Neural cell (in vitro differentiated cells): Measurements from ENCODE around the gene BICRA. TPM values are rescaled to one million over a fixed set of nuclear protein-coding genes. Genes with fewer than 3 reads are reported as not detected.

ENCODE experiments used
- H2AFZ ChIP-seq: fragments of 200-600, 300-800 bp; sonication (generic), shearing (Covaris generic); 2 replicates; pipeline ENCODE4 v1.6.0; 2014; ENCODE audit warnings: low read depth, mild to moderate bottlenecking, antibody characterized with exemption, low read length, moderate library complexity
- H3F3A ChIP-seq: fragments of 200-600 bp; shearing (Covaris generic); 2 replicates; pipeline ENCODE4 v1.6.1; 2016; ENCODE audit warnings: mild to moderate bottlenecking, moderate library complexity, mixed read lengths, antibody characterized with exemption, low read length; ENCODE audit not compliant: insufficient read depth, poor library complexity, severe bottlenecking
- H3K27ac ChIP-seq: fragments of 200-600, 300-800 bp; sonication (generic), shearing (Covaris generic); 2 replicates; pipeline ENCODE4 v1.5.1; 2014; ENCODE audit warnings: mild to moderate bottlenecking, low read length, moderate library complexity
- H3K27me3 ChIP-seq: fragments of 300-800, 200-600 bp; sonication (generic), shearing (Covaris generic); 2 replicates; pipeline ENCODE4 v1.6.0; 2014; ENCODE audit warnings: mild to moderate bottlenecking, low read depth, low read length, moderate library complexity; ENCODE audit not compliant: insufficient read depth
- H3K36me3 ChIP-seq: fragments of 300-800, 200-600 bp; sonication (generic), shearing (Covaris generic); 2 replicates; pipeline ENCODE4 v1.5.1; 2014; ENCODE audit warnings: mild to moderate bottlenecking, antibody characterized with exemption, low read length, moderate library complexity; ENCODE audit not compliant: insufficient read depth
- H3K4me2 ChIP-seq: fragments of 300-800, 200-600 bp; sonication (generic), shearing (Covaris generic); 2 replicates; pipeline ENCODE4 v1.6.0; 2014; ENCODE audit warnings: mild to moderate bottlenecking, low read length
- H3K4me3 ChIP-seq: fragments of 300-800, 200-600 bp; sonication (generic), shearing (Covaris generic); 2 replicates; pipeline ENCODE4 v1.5.1; 2014; ENCODE audit warnings: mild to moderate bottlenecking, low read length, moderate library complexity
- H3K79me2 ChIP-seq: fragments of 200-600 bp; shearing (Covaris generic); replicated peaks from 2 replicates; pipeline ENCODE4 v1.6.0; 2014; ENCODE audit warnings: mild to moderate bottlenecking, low read length, moderate library complexity; ENCODE audit not compliant: insufficient read depth
- H3K9ac ChIP-seq: fragments of 300-800, 200-600 bp; sonication (generic), shearing (Covaris generic); 2 replicates; pipeline ENCODE4 v1.6.1; 2016; ENCODE audit warnings: mild to moderate bottlenecking, low read length, mixed read lengths
- H3K9me2 ChIP-seq: fragments of 200-600 bp; shearing (Covaris generic); 2 replicates; pipeline ENCODE4 v1.6.1; 2016; ENCODE audit warnings: mild to moderate bottlenecking, low read length, mixed read lengths; ENCODE audit not compliant: insufficient read depth
- H3K9me3 ChIP-seq: fragments of 200-600, 300-800 bp; sonication (generic), shearing (Covaris generic); 2 replicates; pipeline ENCODE4 v1.6.1; 2016; ENCODE audit warnings: mild to moderate bottlenecking, mixed run types, low read length, moderate library complexity, mixed read lengths
- H4K20me1 ChIP-seq: fragments of 200-600 bp; shearing (Covaris generic); 2 replicates; pipeline ENCODE4 v1.6.1; 2016; ENCODE audit warnings: mild to moderate bottlenecking, mixed run types; ENCODE audit not compliant: insufficient read depth
- CTCF ChIP-seq: fragments of 450-650 bp; IDR thresholded peaks from 2 replicates; pipeline ENCODE4 v1.5.1; 2014; ENCODE audit warnings: antibody characterized with exemption, mild to moderate bottlenecking, moderate library complexity; ENCODE audit not compliant: poor library complexity, severe bottlenecking
- EP300 ChIP-seq: fragments of 450-650 bp; conservative IDR thresholded peaks from 2 replicates; pipeline ENCODE4 v1.6.1; 2014; ENCODE audit warnings: antibody characterized with exemption, mild to moderate bottlenecking, moderate library complexity; ENCODE audit not compliant: poor library complexity, severe bottlenecking
- EZH2 ChIP-seq: fragments of 200-600, 300-800 bp; shearing (Covaris generic), sonication (generic); IDR thresholded peaks from 2 replicates; pipeline ENCODE4 v1.6.1; 2014; ENCODE audit warnings: antibody characterized with exemption, low read length, borderline replicate concordance, mild to moderate bottlenecking; ENCODE audit not compliant: insufficient read depth, poor library complexity, severe bottlenecking
- MXI1 ChIP-seq: fragments of 450-650 bp; conservative IDR thresholded peaks from 2 replicates; pipeline ENCODE4 v1.6.1; 2014; ENCODE audit warnings: antibody characterized with exemption, mild to moderate bottlenecking; ENCODE audit not compliant: poor library complexity, severe bottlenecking
- POLR2AphosphoS5 ChIP-seq: IDR thresholded peaks from 2 replicates; pipeline ENCODE4 v1.6.1; 2012
- RAD21 ChIP-seq: fragments of 450-650 bp; conservative IDR thresholded peaks from 2 replicates; pipeline ENCODE4 v1.6.1; 2014; ENCODE audit warnings: antibody characterized with exemption, mild to moderate bottlenecking, moderate library complexity
- SMC3 ChIP-seq: fragments of 450-650 bp; conservative IDR thresholded peaks from 2 replicates; pipeline ENCODE4 v1.6.1; 2014; ENCODE audit warnings: antibody characterized with exemption, mild to moderate bottlenecking, moderate library complexity; ENCODE audit not compliant: poor library complexity
- TAF1 ChIP-seq: IDR thresholded peaks from 2 replicates; pipeline ENCODE4 v1.6.1; 2012; ENCODE audit warnings: low read depth
- polyA plus RNA-seq: library from polyadenylated mRNA; depleted of rRNA; stranded (reverse); fragments of >200 nt; gene quantifications from 2 replicates; pipeline ENCODE4 v1.2.3, GENCODE V29; 2014
- TF ChIP-seq, protein P1 (sequence below): IDR thresholded peaks from 2 replicates; pipeline ENCODE4 v1.6.1; 2012; ENCODE audit warnings: borderline replicate concordance

BICRA gene
- polyA plus RNA-seq, 1 donor from 2014 or later = 0.11 TPM

DNA sequence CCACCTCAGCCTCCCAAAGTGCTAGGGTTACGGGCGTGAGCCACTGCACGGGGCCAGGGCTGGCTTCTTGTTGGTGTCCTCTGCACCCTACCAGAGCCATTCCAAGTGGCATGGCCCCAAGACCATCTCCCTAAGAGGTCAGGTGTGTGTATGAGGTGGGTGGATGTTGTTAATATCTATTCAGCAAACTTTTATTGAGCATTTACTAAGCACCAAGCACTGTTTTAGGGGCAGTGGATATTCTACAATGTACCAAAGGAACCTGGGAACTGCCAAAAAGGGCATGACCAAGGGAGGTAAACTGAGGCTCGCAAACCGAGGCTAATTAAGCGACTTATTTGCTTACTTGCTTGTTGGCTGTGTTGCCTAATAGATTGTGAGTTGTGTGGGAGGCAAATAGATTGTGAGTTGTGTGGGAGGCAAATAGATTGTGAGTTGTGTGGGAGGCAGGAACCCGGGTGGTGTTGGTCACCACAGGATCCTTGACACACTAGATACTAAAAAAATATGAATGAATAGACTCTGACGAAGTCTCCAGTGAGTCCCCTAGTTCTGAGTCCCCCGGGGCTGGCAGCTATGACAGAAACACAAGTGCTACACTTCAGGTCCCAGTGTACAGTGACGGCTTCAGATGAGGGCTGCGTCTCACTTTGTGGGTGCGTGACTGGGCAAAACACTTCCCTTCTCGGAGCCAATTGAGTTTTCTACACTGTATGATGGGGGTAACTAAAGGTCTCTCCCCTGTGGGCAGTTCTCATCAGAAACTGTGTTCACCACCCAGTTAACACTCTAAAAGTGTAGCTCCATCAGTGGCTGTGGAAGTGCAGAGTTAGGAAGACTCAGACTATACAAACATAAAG, 5.0 kb upstream of the BICRA start:
- Histone ChIP-seq H3K79me2 (peaks cover 13% of the 10 kb centered on the region), H3K27me3 (no peaks in the 10 kb centered on the region), H3K4me3 (no peak overlapping the region), H3F3A (no peaks in the 10 kb centered on the region), H3K9me2 (no peaks in the 10 kb centered on the region), H3K27ac (no peak overlapping the region), H2AFZ (no peak overlapping the region), H4K20me1 (no peaks in the 10 kb centered on the region), H3K4me2 (no peak overlapping the region), H3K9me3 (no peaks in the 10 kb centered on the region), H3K36me3 (no peaks in the 10 kb centered on the region), H3K9ac (no peak overlapping the region)
- TF ChIP-seq EP300 = no peak
- no peak for TF ChIP-seq CTCF
- no peak for TF ChIP-seq EZH2
- no peak for TF ChIP-seq MXI1
- TF ChIP-seq SMC3 = no peak
- no peak for TF ChIP-seq RAD21
- no peak for TF ChIP-seq TAF1
- no peak for TF ChIP-seq POLR2AphosphoS5
- TF ChIP-seq, protein P1, sequence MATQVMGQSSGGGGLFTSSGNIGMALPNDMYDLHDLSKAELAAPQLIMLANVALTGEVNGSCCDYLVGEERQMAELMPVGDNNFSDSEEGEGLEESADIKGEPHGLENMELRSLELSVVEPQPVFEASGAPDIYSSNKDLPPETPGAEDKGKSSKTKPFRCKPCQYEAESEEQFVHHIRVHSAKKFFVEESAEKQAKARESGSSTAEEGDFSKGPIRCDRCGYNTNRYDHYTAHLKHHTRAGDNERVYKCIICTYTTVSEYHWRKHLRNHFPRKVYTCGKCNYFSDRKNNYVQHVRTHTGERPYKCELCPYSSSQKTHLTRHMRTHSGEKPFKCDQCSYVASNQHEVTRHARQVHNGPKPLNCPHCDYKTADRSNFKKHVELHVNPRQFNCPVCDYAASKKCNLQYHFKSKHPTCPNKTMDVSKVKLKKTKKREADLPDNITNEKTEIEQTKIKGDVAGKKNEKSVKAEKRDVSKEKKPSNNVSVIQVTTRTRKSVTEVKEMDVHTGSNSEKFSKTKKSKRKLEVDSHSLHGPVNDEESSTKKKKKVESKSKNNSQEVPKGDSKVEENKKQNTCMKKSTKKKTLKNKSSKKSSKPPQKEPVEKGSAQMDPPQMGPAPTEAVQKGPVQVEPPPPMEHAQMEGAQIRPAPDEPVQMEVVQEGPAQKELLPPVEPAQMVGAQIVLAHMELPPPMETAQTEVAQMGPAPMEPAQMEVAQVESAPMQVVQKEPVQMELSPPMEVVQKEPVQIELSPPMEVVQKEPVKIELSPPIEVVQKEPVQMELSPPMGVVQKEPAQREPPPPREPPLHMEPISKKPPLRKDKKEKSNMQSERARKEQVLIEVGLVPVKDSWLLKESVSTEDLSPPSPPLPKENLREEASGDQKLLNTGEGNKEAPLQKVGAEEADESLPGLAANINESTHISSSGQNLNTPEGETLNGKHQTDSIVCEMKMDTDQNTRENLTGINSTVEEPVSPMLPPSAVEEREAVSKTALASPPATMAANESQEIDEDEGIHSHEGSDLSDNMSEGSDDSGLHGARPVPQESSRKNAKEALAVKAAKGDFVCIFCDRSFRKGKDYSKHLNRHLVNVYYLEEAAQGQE = no peak

DNA sequence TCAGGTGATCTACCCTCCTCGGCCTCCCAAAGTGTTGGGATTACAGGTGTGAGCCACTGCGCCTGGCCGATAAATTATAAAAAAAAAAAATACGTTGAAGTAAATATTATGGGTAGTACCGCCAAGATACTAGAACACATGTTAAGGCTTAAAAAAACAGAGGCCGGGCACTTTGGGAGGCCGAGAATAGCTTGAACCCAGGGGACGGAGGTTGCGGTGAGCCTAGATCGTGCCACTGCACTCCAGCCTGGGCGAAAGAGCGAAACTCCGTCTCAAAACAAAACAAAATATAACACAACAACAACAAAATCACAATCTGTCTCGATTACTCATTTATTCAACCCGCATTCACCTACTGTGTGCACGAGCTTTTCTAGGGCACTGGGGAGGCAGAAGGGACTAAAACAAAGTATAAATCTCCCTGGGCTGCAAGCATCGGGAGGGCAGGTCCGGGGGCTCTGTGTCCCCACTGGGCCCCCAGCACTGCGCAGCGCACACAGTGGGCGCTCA, 1.3 kb upstream of the BICRA start:
- H3K9ac ChIP-seq = peak overlapping the region; percentile 98
- no peaks in the 10 kb centered on the region for H3F3A ChIP-seq
- H3K9me2 ChIP-seq = no peaks in the 10 kb centered on the region
- H3K79me2 ChIP-seq = peaks cover 44% of the 10 kb centered on the region
- no peaks in the 10 kb centered on the region for H4K20me1 ChIP-seq
- no peaks in the 10 kb centered on the region for H3K27me3 ChIP-seq
- peak overlapping the region; percentile 98 for H3K27ac ChIP-seq
- no peaks in the 10 kb centered on the region for H3K36me3 ChIP-seq
- peak overlapping the region; percentile 65 for H3K4me2 ChIP-seq
- H3K4me3 ChIP-seq = peak overlapping the region; percentile 100
- TF ChIP-seq RAD21 (no peak), EZH2 (no peak), POLR2AphosphoS5 (no peak), CTCF (no peak), TAF1 (no peak), EP300 (no peak), MXI1 (no peak), SMC3 (no peak)
- TF ChIP-seq, protein P1 = no peak
- no peaks in the 10 kb centered on the region for H3K9me3 ChIP-seq
- peak overlapping the region; percentile 88 for H2AFZ ChIP-seq
